MCF 10A (cell line): ENCODE data around the gene PRKAB1. TPM values are rescaled to one million over a fixed set of nuclear protein-coding genes. Genes with fewer than 3 reads are reported as not detected.
"Not testable (repeated sequence)": the region's sequence is repeated elsewhere in the genome, so short reads cannot be mapped to it uniquely, and the experiment has no call there.

Source experiments
- BruUV-seq: library from RNA; stranded (reverse); fragments of 400-500 nt; replicated peaks from 2 replicates; lab custom pipeline; 2021; lab: Mats Ljungman, UMichigan
- CTCF ChIA-PET: fragments of 300-600 bp; sonication (Branson Sonifier 250); formaldehyde crosslinking; extraction: SDS; loops from one replicate; lab custom pipeline; 2021; ENCODE audit warnings: antibody characterized with exemption, inconsistent platforms; lab: Yijun Ruan, JAX
- POLR2A ChIA-PET: fragments of 300-600, 350-650 bp; sonication (Branson Sonifier 250); formaldehyde crosslinking; extraction: SDS; loops from one replicate; lab custom pipeline; 2020; ENCODE audit warnings: antibody characterized with exemption, inconsistent platforms; lab: Yijun Ruan, JAX
- DNase-seq: peaks from one replicate; pipeline ENCODE4 v3.0.0-alpha.2; 2018; ENCODE audit not compliant: unreplicated experiment
- H3K27ac Mint-ChIP-seq: one replicate; pipeline ENCODE4 v1.8.0; 2022; ENCODE audit warnings: mild to moderate bottlenecking, low read depth, mixed read lengths; ENCODE audit not compliant: unreplicated experiment
- H3K27me3 Mint-ChIP-seq: one replicate; pipeline ENCODE4 v1.8.0; 2022; ENCODE audit warnings: mixed read lengths; ENCODE audit not compliant: insufficient read depth, unreplicated experiment
- H3K36me3 Mint-ChIP-seq: one replicate; pipeline ENCODE4 v1.8.0; 2022; ENCODE audit warnings: mild to moderate bottlenecking, moderate library complexity, mixed read lengths; ENCODE audit not compliant: insufficient read depth, unreplicated experiment
- H3K4me1 Mint-ChIP-seq: one replicate; pipeline ENCODE4 v1.8.0; 2022; ENCODE audit warnings: mixed read lengths; ENCODE audit not compliant: insufficient read depth, unreplicated experiment
- H3K4me3 Mint-ChIP-seq: one replicate; pipeline ENCODE4 v1.8.0; 2022; ENCODE audit warnings: mild to moderate bottlenecking, moderate library complexity, mixed read lengths; ENCODE audit not compliant: unreplicated experiment
- H3K9me3 Mint-ChIP-seq: one replicate; pipeline ENCODE4 v1.8.0; 2022; ENCODE audit warnings: mixed read lengths; ENCODE audit not compliant: unreplicated experiment
- intact Hi-C: fragments of 100-400 bp; cut with micrococcal nuclease; formaldehyde crosslinking; loops from 2 replicates; pipeline ENCODE4 v1.14.1; 2022
- total RNA-seq: library from RNA; stranded (reverse); gene quantifications from 2 replicates; pipeline ENCODE4 v1.2.3, GENCODE V29; 2022
- TF ChIP-seq, protein P1 (sequence below): fragments of 200-600 bp; IDR thresholded peaks from one replicate; pipeline ENCODE4 v1.8.0; 2022; ENCODE audit warnings: antibody characterized with exemption, mild to moderate bottlenecking; ENCODE audit not compliant: unreplicated experiment

The PRKAB1 gene
- total RNA-seq, 1 experiment from 2014 or later, result 27.2 TPM

DNA sequence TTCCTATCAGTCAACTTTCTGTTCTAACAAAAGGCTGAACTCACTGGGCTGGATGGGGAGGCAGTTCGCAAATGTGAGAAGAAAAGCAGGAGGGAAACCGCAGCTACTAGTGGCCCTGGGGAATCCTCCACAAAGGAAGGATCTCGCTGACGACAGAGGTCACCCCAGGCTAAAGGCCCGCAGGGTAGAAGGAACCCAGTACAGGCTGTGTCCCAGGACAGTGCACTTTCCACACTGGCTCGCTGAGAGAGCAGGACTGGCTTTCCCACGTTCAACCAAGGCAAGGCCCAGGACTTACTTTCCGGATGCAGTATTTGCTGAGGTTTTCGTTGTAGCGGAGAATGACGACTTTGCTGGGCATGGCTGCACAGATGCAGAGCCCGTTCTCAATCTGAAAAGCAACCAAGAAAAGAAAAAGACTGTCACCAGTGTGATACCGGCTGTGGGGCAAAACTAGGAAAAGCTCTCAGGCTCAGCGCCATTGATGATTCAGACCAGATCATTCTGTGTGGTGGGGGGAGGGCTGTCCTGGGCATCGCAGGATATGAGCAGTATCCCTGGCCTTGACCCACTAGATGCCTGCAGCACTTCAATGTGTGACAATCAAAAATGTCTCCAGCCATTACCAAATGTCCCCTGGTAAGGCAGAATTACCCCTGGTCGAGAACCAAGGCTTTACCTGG, 36.3 kb downstream of the PRKAB1 start:
- BruUV-seq, result no TSS peak
- Mint-ChIP-seq H3K4me3 (no peak overlapping the region), H3K9me3 (no peaks in the 10 kb centered on the region), H3K27me3 (no peaks in the 10 kb centered on the region), H3K4me1 (no peaks in the 10 kb centered on the region), H3K27ac (no peak overlapping the region), H3K36me3 (peaks cover 9% of the 10 kb centered on the region)
- POLR2A ChIA-PET, result no interaction called here
- peak; percentile 23 for DNase-seq
- TF ChIP-seq, protein P1, sequence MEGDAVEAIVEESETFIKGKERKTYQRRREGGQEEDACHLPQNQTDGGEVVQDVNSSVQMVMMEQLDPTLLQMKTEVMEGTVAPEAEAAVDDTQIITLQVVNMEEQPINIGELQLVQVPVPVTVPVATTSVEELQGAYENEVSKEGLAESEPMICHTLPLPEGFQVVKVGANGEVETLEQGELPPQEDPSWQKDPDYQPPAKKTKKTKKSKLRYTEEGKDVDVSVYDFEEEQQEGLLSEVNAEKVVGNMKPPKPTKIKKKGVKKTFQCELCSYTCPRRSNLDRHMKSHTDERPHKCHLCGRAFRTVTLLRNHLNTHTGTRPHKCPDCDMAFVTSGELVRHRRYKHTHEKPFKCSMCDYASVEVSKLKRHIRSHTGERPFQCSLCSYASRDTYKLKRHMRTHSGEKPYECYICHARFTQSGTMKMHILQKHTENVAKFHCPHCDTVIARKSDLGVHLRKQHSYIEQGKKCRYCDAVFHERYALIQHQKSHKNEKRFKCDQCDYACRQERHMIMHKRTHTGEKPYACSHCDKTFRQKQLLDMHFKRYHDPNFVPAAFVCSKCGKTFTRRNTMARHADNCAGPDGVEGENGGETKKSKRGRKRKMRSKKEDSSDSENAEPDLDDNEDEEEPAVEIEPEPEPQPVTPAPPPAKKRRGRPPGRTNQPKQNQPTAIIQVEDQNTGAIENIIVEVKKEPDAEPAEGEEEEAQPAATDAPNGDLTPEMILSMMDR, result no peak
- CTCF ChIA-PET, result no interaction called here
- intact Hi-C loops, result no loop called here

DNA sequence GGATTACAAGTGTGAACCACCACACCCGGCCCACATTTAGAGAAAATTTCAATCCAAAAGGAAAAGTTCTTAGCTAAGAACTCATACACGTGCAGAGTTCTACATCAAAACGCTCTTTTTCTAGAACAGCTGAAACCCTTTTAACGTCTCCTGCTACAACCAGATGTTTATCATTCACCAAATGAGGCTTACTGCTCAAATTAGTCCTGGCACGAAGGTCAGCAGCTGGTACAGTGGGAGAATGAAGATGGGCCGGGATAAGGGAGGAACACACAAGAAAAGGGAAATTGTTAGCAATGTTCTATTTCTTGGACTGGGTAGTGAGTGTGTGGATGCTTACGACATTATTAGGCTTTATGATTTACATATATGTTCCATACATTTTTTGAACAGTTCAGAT, 37.2 kb downstream of the PRKAB1 start:
- Mint-ChIP-seq H3K4me3 (no peak overlapping the region), H3K36me3 (peaks cover 9% of the 10 kb centered on the region), H3K27ac (no peak overlapping the region), H3K9me3 (no peaks in the 10 kb centered on the region), H3K27me3 (no peaks in the 10 kb centered on the region), H3K4me1 (no peaks in the 10 kb centered on the region)
- no TSS peak for BruUV-seq
- CTCF ChIA-PET, result interaction anchor here (0.6 kb wide), 1 partner anchor 34 kb away, joined by 4 read pairs; no protein-coding TSS in a partner anchor
- TF ChIP-seq, protein P1, result no peak
- no peak for DNase-seq
- POLR2A ChIA-PET, result no interaction called here
- intact Hi-C loops, result no loop called here

DNA sequence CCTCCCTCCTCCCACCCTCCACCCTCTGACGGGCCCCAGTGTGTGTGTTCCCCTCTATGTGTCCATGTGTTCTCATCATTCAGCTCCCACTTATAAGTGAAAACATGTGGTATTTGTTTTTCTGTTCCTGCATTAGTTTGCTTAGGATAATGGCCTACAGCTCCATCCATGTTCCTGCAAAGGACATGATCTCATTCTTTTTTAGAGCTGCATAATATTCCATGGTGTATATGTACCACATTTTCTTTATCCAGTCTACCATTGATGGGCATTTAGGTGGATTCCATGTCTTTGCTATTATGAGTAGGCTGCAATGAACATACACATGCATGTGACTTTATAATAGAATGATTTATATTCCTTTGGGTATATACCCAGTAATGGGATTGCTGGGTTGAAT, 38.5 kb downstream of the PRKAB1 start:
- H3K4me3 Mint-ChIP-seq, H3K27ac Mint-ChIP-seq, H3K4me1 Mint-ChIP-seq, H3K36me3 Mint-ChIP-seq, BruUV-seq, H3K27me3 Mint-ChIP-seq, POLR2A ChIA-PET, intact Hi-C loops, DNase-seq, H3K9me3 Mint-ChIP-seq: not testable (repeated sequence)
- CTCF ChIA-PET, result interaction anchor here (0.6 kb wide), 1 partner anchor 38 kb away, joined by 4 read pairs; no protein-coding TSS in a partner anchor

DNA sequence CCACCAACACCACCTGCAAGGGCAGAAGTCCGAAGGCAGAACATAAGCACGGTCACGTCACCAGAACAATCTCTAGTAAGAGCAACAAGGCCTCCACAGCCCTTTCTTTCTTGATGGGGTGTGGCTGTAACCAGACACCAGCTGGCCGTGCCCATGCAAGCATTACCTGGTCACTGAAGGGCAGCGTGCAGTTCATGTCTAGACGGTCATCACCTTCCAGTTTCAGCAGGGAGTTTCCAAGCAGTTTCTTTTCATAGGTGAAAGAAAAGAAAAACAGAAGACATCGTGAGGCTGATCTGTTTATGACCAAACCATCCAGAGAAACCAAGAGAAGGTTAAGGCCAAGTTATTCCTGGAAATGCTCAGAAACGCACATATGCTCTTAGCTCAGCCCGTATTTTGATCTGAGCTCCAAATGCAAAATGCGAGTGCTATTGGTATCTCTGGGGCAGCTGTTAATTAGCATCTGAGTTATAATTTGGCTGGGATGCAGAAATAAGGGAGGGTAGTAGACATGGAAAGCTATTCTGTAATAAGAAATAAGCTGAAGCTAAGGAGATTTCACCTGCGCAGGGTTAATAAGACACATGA, 42.5 kb downstream of the PRKAB1 start:
- ChIA-PET POLR2A (interaction anchor here (0.6 to 1.1 kb wide), 3 partner anchors 18 to 1400 kb away, joined by 3 read pairs; no protein-coding TSS in a partner anchor), CTCF (interaction anchor here (0.7 to 1.6 kb wide), 8 partner anchors 8 to 231 kb away, joined by 3 to 6 read pairs (median 4); no protein-coding TSS in a partner anchor)
- Mint-ChIP-seq H3K4me1 (peaks cover 5% of the 10 kb centered on the region), H3K4me3 (no peak overlapping the region), H3K27ac (no peak overlapping the region), H3K36me3 (peaks cover 15% of the 10 kb centered on the region), H3K27me3 (no peaks in the 10 kb centered on the region), H3K9me3 (peaks cover 6% of the 10 kb centered on the region)
- TF ChIP-seq, protein P1, result no peak
- no TSS peak for BruUV-seq
- intact Hi-C loops, result no loop called here
- peak; percentile 8 for DNase-seq
